ENCODE measurements around the gene KDM5C.

- no peak for TF ChIP-seq CTCF (conservative IDR thresholded peaks at IDR 0.05; ENCODE audit: low read depth, low read length)
- no peak for TF ChIP-seq RAD21 (IDR thresholded peaks at IDR 0.05; ENCODE audit: low read length)
- no peak for TF ChIP-seq POLR2A (IDR thresholded peaks at IDR 0.05; ENCODE audit: low read depth, low read length)
- TF ChIP-seq CEBPB (IDR thresholded peaks at IDR 0.05; ENCODE audit: low read depth, low read length): no peak
- no peak for TF ChIP-seq MAFK (IDR thresholded peaks at IDR 0.05; ENCODE audit: low read depth, low read length)
- no peak for TF ChIP-seq USF2 (IDR thresholded peaks at IDR 0.05; ENCODE audit: low read depth, low read length)
- no peak for TF ChIP-seq SMC3 (IDR thresholded peaks at IDR 0.05; ENCODE audit: low read depth, low read length)
- no peak for TF ChIP-seq MAZ (IDR thresholded peaks at IDR 0.05; ENCODE audit: borderline replicate concordance, low read depth, low read length)
- TF ChIP-seq NFE2L2 (IDR thresholded peaks at IDR 0.05; ENCODE audit: low read depth, low read length): no peak
- no peak for TF ChIP-seq FOS (IDR thresholded peaks at IDR 0.05; ENCODE audit: low read depth, low read length)
- TF ChIP-seq CHD1 (IDR thresholded peaks at IDR 0.05; ENCODE audit: low read depth, low read length): no peak
- TF ChIP-seq BHLHE40 (IDR thresholded peaks at IDR 0.05; ENCODE audit: low read depth, low read length): no peak
- no peak for TF ChIP-seq MXI1 (IDR thresholded peaks at IDR 0.05; ENCODE audit: borderline replicate concordance, low read depth, low read length)
These were observed 5.1 kb upstream of the KDM5C start for GRCh38 chrX:53230116-53230515.
